Spleen (tissue), 7 donors: Measurements from ENCODE around the gene DAPK2.
"Not testable (repeated sequence)": the region's sequence is repeated elsewhere in the genome, so short reads cannot be mapped to it uniquely, and the experiment has no call there.

ENCODE experiments used
- CTCF ChIP-seq, 11 experiments: fragments of 200-600 bp in 7 of 11; fragments of 450-650 bp in 4 of 11; sonication (generic) in 4 of 11; IDR thresholded peaks in 8 of 11; conservative IDR thresholded peaks in 3 of 11; 1 replicate in 7 of 11; 2 replicates in 4 of 11; pipeline versions ENCODE4 v1.4.0 to v1.8.0; 2016 to 2021; ENCODE audit warnings: antibody characterized with exemption in 11 of 11, inconsistent platforms in 4 of 11, mild to moderate bottlenecking in 1 of 11
- POLR2A ChIP-seq, 3 donors: fragments of 450-650 bp; IDR thresholded peaks; one replicate each; pipeline ENCODE4 v1.5.1; 2017; ENCODE audit warnings: antibody characterized with exemption in 3 of 3, mild to moderate bottlenecking in 1 of 3
- POLR2AphosphoS5 ChIP-seq, 3 donors: sonication (generic); formaldehyde crosslinking; IDR thresholded peaks; one replicate each; pipeline ENCODE4 v1.5.1; 2017; ENCODE audit warnings: antibody characterized with exemption in 3 of 3
- donor health status: DM: no; HTN: no; CAD: no; lungs with moderate emphysema.
- donor health status: DM: no; HTN: no; CAD: no.
- donor health status: DM: no; HTN: no; CAD: no.

DNA sequence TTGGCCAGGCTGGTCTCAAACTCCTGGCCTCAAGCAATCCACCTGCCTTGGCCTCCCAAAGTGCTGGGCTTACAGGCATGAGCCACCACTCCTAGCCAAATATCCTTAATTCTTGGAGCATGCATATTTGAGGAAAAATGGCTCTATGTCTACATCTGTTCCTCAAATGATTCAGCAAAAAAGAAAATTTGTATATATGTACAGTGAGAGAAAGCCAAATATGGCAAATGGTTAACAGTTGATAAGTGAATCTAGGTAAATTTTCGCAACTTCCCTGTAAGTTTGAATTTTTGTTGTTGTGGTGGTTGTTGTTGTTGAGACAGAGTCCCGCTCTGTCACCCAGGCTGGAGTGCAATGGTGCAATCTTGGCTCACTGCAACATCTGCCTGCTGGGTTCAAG is 12.8 kb upstream of the DAPK2 start:
- not testable (repeated sequence) for TF ChIP-seq POLR2AphosphoS5 (IDR thresholded peaks at IDR 0.05); CTCF (IDR thresholded peaks at IDR 0.05 in 8 of 11, conservative IDR thresholded peaks at IDR 0.05 in 3 of 11); POLR2A (IDR thresholded peaks at IDR 0.05)
